Left hindlimb (tissue), 1 donor: ENCODE results near the gene CDH16.
"Not testable (repeated sequence)": the region's sequence is repeated elsewhere in the genome, so short reads cannot be mapped to it uniquely, and the experiment has no call there.

ENCODE experiments used
- DNase-seq: peaks from one replicate; pipeline ENCODE4 v3.0.0-alpha.2; 2018

Gene CDH16

GRCh38 chr16:66947302-66948065, 28.8 kb upstream of the CDH16 start:
- DNase-seq = peak; percentile 81

GRCh38 chr16:66946974-66947301, 28.3 kb upstream of the CDH16 start:
- no peak for DNase-seq

GRCh38 chr16:66946541-66946940, 27.9 kb upstream of the CDH16 start:
- DNase-seq = no peak

GRCh38 chr16:66945939-66946338, 27.3 kb upstream of the CDH16 start:
- DNase-seq = peak; percentile 12

GRCh38 chr16:66944971-66945370, 26.3 kb upstream of the CDH16 start:
- DNase-seq = not testable (repeated sequence)

GRCh38 chr16:66944054-66944441, 25.4 kb upstream of the CDH16 start:
- DNase-seq = no peak

- no peak for DNase-seq
Observed at GRCh38 chr16:66943426-66944053, 24.9 kb upstream of the CDH16 start.

GRCh38 chr16:66942981-66943380, 24.3 kb upstream of the CDH16 start:
- DNase-seq = peak; percentile 13

GRCh38 chr16:66940236-66940635, 21.6 kb upstream of the CDH16 start:
- no peak for DNase-seq

- no peak for DNase-seq
Observed at GRCh38 chr16:66939366-66939765, 20.7 kb upstream of the CDH16 start.

GRCh38 chr16:66937725-66938337, 19.1 kb upstream of the CDH16 start:
- DNase-seq = peak; percentile 0

- no peak for DNase-seq
Observed at GRCh38 chr16:66936889-66937554, 18.3 kb upstream of the CDH16 start.

- no peak for DNase-seq
Observed at GRCh38 chr16:66936462-66936861, 17.8 kb upstream of the CDH16 start.

- no peak for DNase-seq
Observed at GRCh38 chr16:66935314-66936011, 16.8 kb upstream of the CDH16 start, which contains the start of gene CES2. Gene CES2 (plus strand): TSS chr16:66935516. CDS start chr16:66935636, 120 bp downstream.

GRCh38 chr16:66934839-66935313, 16.2 kb upstream of the CDH16 start:
- not testable (repeated sequence) for DNase-seq

GRCh38 chr16:66934138-66934838, 15.6 kb upstream of the CDH16 start, which contains the start of gene CIAO2B:
Gene CIAO2B (minus strand): TSS chr16:66934402. CDS start chr16:66934364, 38 bp downstream.
- DNase-seq = peak; percentile 91

GRCh38 chr16:66933776-66934137, 15.1 kb upstream of the CDH16 start:
- no peak for DNase-seq

- no peak for DNase-seq
Observed at GRCh38 chr16:66932076-66932475, 13.4 kb upstream of the CDH16 start.

GRCh38 chr16:66931665-66932064, 13.0 kb upstream of the CDH16 start:
- DNase-seq = no peak

GRCh38 chr16:66930189-66930588, 11.5 kb upstream of the CDH16 start:
- DNase-seq = no peak

- no peak for DNase-seq
Observed at GRCh38 chr16:66928702-66929388, 10.2 kb upstream of the CDH16 start.
